Measurements from ENCODE around the gene FANCC. TPM values are rescaled to one million over a fixed set of nuclear protein-coding genes. Genes with fewer than 3 reads are reported as not detected.

FANCC gene
- total and polyA plus RNA-seq, 4 donors, result 8.3 to 32.4 (median 11.5) TPM

- Histone ChIP-seq H3K27ac (ENCODE audit: low read depth in 1 of 2, low read length in 2 of 2) (no peak overlapping the region), H3K9ac (ENCODE audit: low read depth in 1 of 2, low read length in 2 of 2) (no peak overlapping the region), H3K27me3 (ENCODE audit: control insufficient read depth in 4 of 4, insufficient read depth in 4 of 4, low read length in 3 of 4) (no peaks in the 10 kb centered on the region), H3K4me3 (ENCODE audit: low read depth in 1 of 3, low read length in 3 of 3) (no peak overlapping the region), H3K4me1 (ENCODE audit: control insufficient read depth in 4 of 4, insufficient read depth in 4 of 4, low read length in 3 of 4) (no peaks in the 10 kb centered on the region), H3K36me3 (ENCODE audit: control insufficient read depth in 4 of 4, insufficient read depth in 3 of 4, low read depth in 1 of 4, low read length in 3 of 4) (peaks cover 6 to 71% (median 40%) of the 10 kb centered on the region in 4 donors), H3K9me3 (ENCODE audit: control insufficient read depth in 4 of 4, low read length in 3 of 4) (no peaks in the 10 kb centered on the region)
- 78% methylated on average over 20 of the region's 20 CpGs for WGBS
- TF ChIP-seq HNF4G (IDR thresholded peaks at IDR 0.05) (no peak), RXRA (IDR thresholded peaks at IDR 0.05) (no peak), MAX (IDR thresholded peaks at IDR 0.05) (no peak), ATF3 (IDR thresholded peaks at IDR 0.05) (no peak), NR2F2 (IDR thresholded peaks at IDR 0.05) (no peak), SP1 (IDR thresholded peaks at IDR 0.05) (no peak), HNF4A (conservative IDR thresholded peaks at IDR 0.05) (no peak), RAD21 (IDR thresholded peaks at IDR 0.05) (no peak), FOXA1 (IDR thresholded peaks at IDR 0.05) (no peak)
- no peak for DNase-seq (ENCODE audit: low spot score)
These were observed 213.5 kb downstream of the FANCC start for GRCh38 chr9:95103871-95104580.

- no peak overlapping the region for H3K27ac ChIP-seq (ENCODE audit: low read depth in 1 of 2, low read length in 2 of 2)
- WGBS, result 83% methylated on average over 15 of the region's 15 CpGs
These were observed 214.2 kb downstream of the FANCC start for GRCh38 chr9:95103281-95103771.

GRCh38 chr9:95102572-95102971, 214.9 kb downstream of the FANCC start:
- H3K9ac ChIP-seq (ENCODE audit: low read depth in 1 of 2, low read length in 2 of 2), result no peak overlapping the region
- H3K4me1 ChIP-seq (ENCODE audit: control insufficient read depth in 4 of 4, insufficient read depth in 4 of 4, low read length in 3 of 4), result no peaks in the 10 kb centered on the region
- TF ChIP-seq FOXA2 (IDR thresholded peaks at IDR 0.05) (no peak), RXRA (IDR thresholded peaks at IDR 0.05) (no peak), REST (IDR thresholded peaks at IDR 0.05) (no peak), FOXA1 (IDR thresholded peaks at IDR 0.05) (no peak), JUND (IDR thresholded peaks at IDR 0.05) (no peak), GABPA (IDR thresholded peaks at IDR 0.05 in 1 of 2, conservative IDR thresholded peaks at IDR 0.05 in 1 of 2) (no peak), ATF3 (IDR thresholded peaks at IDR 0.05) (no peak), TAF1 (conservative IDR thresholded peaks at IDR 0.05) (no peak), YY1 (IDR thresholded peaks at IDR 0.05) (no peak), CTCF (IDR thresholded peaks at IDR 0.05; ENCODE audit: low read depth, low read length, missing input control) (no peak), MAX (IDR thresholded peaks at IDR 0.05) (no peak), HNF4G (IDR thresholded peaks at IDR 0.05) (no peak), SP1 (IDR thresholded peaks at IDR 0.05) (no peak), NR2F2 (IDR thresholded peaks at IDR 0.05) (no peak), RAD21 (IDR thresholded peaks at IDR 0.05) (no peak)
- TF ChIP-seq, protein P1, sequence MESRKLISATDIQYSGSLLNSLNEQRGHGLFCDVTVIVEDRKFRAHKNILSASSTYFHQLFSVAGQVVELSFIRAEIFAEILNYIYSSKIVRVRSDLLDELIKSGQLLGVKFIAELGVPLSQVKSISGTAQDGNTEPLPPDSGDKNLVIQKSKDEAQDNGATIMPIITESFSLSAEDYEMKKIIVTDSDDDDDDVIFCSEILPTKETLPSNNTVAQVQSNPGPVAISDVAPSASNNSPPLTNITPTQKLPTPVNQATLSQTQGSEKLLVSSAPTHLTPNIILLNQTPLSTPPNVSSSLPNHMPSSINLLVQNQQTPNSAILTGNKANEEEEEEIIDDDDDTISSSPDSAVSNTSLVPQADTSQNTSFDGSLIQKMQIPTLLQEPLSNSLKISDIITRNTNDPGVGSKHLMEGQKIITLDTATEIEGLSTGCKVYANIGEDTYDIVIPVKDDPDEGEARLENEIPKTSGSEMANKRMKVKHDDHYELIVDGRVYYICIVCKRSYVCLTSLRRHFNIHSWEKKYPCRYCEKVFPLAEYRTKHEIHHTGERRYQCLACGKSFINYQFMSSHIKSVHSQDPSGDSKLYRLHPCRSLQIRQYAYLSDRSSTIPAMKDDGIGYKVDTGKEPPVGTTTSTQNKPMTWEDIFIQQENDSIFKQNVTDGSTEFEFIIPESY (IDR thresholded peaks at IDR 0.05), result no peak
- WGBS, result 92% methylated on average over 18 of the region's 18 CpGs
- no peaks in the 10 kb centered on the region for H3K9me3 ChIP-seq (ENCODE audit: control insufficient read depth in 4 of 4, low read length in 3 of 4)
- peaks cover 3 to 66% (median 39%) of the 10 kb centered on the region in 4 donors for H3K36me3 ChIP-seq (ENCODE audit: control insufficient read depth in 4 of 4, insufficient read depth in 3 of 4, low read depth in 1 of 4, low read length in 3 of 4)
- no peak overlapping the region for H3K4me3 ChIP-seq (ENCODE audit: low read depth in 1 of 3, low read length in 3 of 3)
- no peak overlapping the region for H3K27ac ChIP-seq (ENCODE audit: low read depth in 1 of 2, low read length in 2 of 2)
- H3K27me3 ChIP-seq (ENCODE audit: control insufficient read depth in 4 of 4, insufficient read depth in 4 of 4, low read length in 3 of 4), result no peaks in the 10 kb centered on the region
- no peak for DNase-seq (ENCODE audit: low spot score)

More at GRCh38 chr9:95103281-95103771, 214.2 kb downstream of the FANCC start:
- Histone ChIP-seq H3K9ac (ENCODE audit: low read depth in 1 of 2, low read length in 2 of 2) (no peak overlapping the region), H3K4me3 (ENCODE audit: low read depth in 1 of 3, low read length in 3 of 3) (no peak overlapping the region), H3K4me1 (ENCODE audit: control insufficient read depth in 4 of 4, insufficient read depth in 4 of 4, low read length in 3 of 4) (no peaks in the 10 kb centered on the region), H3K36me3 (ENCODE audit: control insufficient read depth in 4 of 4, insufficient read depth in 3 of 4, low read depth in 1 of 4, low read length in 3 of 4) (peaks cover 3 to 69% (median 40%) of the 10 kb centered on the region in 4 donors), H3K27me3 (ENCODE audit: control insufficient read depth in 4 of 4, insufficient read depth in 4 of 4, low read length in 3 of 4) (no peaks in the 10 kb centered on the region), H3K9me3 (ENCODE audit: control insufficient read depth in 4 of 4, low read length in 3 of 4) (no peaks in the 10 kb centered on the region)
- DNase-seq (ENCODE audit: low spot score), result no peak
- TF ChIP-seq RAD21 (IDR thresholded peaks at IDR 0.05) (peak in 1 of 2 donors; percentile 39), TAF1 (conservative IDR thresholded peaks at IDR 0.05) (no peak)

Measured in liver (tissue), 9 donors.